ENCODE measurements around the gene ATF7.
A peak's percentile ranks its signal among the peaks of the same experiment; 100 is the strongest.

The ATF7 gene

GRCh38 chr12:53495903-53496751 is 130.1 kb downstream of the ATF7 start:
- CTCF ChIA-PET = interaction anchor here (1.0 kb wide), 1 partner anchor 171 kb away, joined by 3 read pairs; no protein-coding TSS in a partner anchor
- Histone ChIP-seq H3K4me3 (ENCODE audit: low read depth, low read length) (no peak overlapping the region), H3K4me1 (ENCODE audit: control insufficient read depth, insufficient read depth, low read length) (peaks cover 20% of the 10 kb centered on the region), H3K27ac (ENCODE audit: extremely low read depth, low read depth, low read length) (no peak overlapping the region), H3K9me3 (ENCODE audit: control insufficient read depth, insufficient read depth, low read depth, low read length) (no peaks in the 10 kb centered on the region), H3K36me3 (ENCODE audit: control insufficient read depth in 2 of 2, insufficient read depth in 1 of 2, low read length in 2 of 2) (no peaks in the 10 kb centered on the region)
- POLR2A ChIA-PET = no interaction called here
- no peak for TF ChIP-seq ZNF423 (tag by site-specific recombination; IDR thresholded peaks at IDR 0.05)
- TF ChIP-seq ZNF830 (tag by site-specific recombination; IDR thresholded peaks at IDR 0.05; ENCODE audit: low read depth) = no peak
- TF ChIP-seq, protein P1, sequence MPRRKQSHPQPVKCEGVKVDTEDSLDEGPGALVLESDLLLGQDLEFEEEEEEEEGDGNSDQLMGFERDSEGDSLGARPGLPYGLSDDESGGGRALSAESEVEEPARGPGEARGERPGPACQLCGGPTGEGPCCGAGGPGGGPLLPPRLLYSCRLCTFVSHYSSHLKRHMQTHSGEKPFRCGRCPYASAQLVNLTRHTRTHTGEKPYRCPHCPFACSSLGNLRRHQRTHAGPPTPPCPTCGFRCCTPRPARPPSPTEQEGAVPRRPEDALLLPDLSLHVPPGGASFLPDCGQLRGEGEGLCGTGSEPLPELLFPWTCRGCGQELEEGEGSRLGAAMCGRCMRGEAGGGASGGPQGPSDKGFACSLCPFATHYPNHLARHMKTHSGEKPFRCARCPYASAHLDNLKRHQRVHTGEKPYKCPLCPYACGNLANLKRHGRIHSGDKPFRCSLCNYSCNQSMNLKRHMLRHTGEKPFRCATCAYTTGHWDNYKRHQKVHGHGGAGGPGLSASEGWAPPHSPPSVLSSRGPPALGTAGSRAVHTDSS (tag by site-specific recombination; IDR thresholded peaks at IDR 0.05) = no peak
- TF ChIP-seq ZNF48 (tag by site-specific recombination; IDR thresholded peaks at IDR 0.05) = no peak
- TF ChIP-seq SP2 (tag by site-specific recombination; IDR thresholded peaks at IDR 0.05) = peak; percentile 84
- TF ChIP-seq ZNF558 (tag by site-specific recombination; IDR thresholded peaks at IDR 0.05) = no peak
- peak; percentile 41; the same call in 1 of the 2 replicates for TF ChIP-seq ZNF335 (tag by site-specific recombination; conservative IDR thresholded peaks at IDR 0.05)
- TF ChIP-seq ZNF433 (tag by site-specific recombination; IDR thresholded peaks at IDR 0.05; ENCODE audit: low read depth) = no peak
- peak; percentile 73 for TF ChIP-seq SP3 (tag by site-specific recombination; IDR thresholded peaks at IDR 0.05)
- no peak for TF ChIP-seq ZIC2 (tag by site-specific recombination; IDR thresholded peaks at IDR 0.05)
- no peak for TF ChIP-seq ZBTB44 (tag by site-specific recombination; IDR thresholded peaks at IDR 0.05)
- no peak for TF ChIP-seq ZNF521 (tag by site-specific recombination; IDR thresholded peaks at IDR 0.05)
- no peak for TF ChIP-seq ZNF37A (tag by site-specific recombination; IDR thresholded peaks at IDR 0.05)
- TF ChIP-seq GLI2 (tag by site-specific recombination; IDR thresholded peaks at IDR 0.05; ENCODE audit: borderline replicate concordance, low read depth) = no peak
- TF ChIP-seq GLIS1 (tag by site-specific recombination; IDR thresholded peaks at IDR 0.05) = peak; percentile 65
- TF ChIP-seq WT1 (tag by site-specific recombination; IDR thresholded peaks at IDR 0.05) = peak; percentile 53
- TF ChIP-seq ZNF10 (tag by site-specific recombination; IDR thresholded peaks at IDR 0.05) = no peak
- TF ChIP-seq, protein P2, sequence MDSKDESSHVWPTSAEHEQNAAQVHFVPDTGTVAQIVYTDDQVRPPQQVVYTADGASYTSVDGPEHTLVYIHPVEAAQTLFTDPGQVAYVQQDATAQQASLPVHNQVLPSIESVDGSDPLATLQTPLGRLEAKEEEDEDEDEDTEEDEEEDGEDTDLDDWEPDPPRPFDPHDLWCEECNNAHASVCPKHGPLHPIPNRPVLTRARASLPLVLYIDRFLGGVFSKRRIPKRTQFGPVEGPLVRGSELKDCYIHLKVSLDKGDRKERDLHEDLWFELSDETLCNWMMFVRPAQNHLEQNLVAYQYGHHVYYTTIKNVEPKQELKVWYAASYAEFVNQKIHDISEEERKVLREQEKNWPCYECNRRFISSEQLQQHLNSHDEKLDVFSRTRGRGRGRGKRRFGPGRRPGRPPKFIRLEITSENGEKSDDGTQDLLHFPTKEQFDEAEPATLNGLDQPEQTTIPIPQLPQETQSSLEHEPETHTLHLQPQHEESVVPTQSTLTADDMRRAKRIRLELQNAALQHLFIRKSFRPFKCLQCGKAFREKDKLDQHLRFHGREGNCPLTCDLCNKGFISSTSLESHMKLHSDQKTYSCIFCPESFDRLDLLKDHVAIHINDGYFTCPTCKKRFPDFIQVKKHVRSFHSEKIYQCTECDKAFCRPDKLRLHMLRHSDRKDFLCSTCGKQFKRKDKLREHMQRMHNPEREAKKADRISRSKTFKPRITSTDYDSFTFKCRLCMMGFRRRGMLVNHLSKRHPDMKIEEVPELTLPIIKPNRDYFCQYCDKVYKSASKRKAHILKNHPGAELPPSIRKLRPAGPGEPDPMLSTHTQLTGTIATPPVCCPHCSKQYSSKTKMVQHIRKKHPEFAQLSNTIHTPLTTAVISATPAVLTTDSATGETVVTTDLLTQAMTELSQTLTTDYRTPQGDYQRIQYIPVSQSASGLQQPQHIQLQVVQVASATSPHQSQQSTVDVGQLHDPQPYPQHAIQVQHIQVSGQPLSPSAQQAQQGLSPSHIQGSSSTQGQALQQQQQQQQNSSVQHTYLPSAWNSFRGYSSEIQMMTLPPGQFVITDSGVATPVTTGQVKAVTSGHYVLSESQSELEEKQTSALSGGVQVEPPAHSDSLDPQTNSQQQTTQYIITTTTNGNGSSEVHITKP (tag by site-specific recombination; IDR thresholded peaks at IDR 0.05) = no peak
- no peak for TF ChIP-seq EGR2 (tag by site-specific recombination; IDR thresholded peaks at IDR 0.05; ENCODE audit: low read depth)
- TF ChIP-seq ZNF514 (tag by site-specific recombination; IDR thresholded peaks at IDR 0.05) = no peak
- TF ChIP-seq ZNF366 (tag by site-specific recombination; conservative IDR thresholded peaks at IDR 0.05) = 0 out of 2 replicates have a peak, but pooled peaks have one; percentile 11
- TF ChIP-seq ZNF510 (tag by site-specific recombination; IDR thresholded peaks at IDR 0.05; ENCODE audit: insufficient replicate concordance) = no peak
- TF ChIP-seq ZBTB20 (tag by site-specific recombination; IDR thresholded peaks at IDR 0.05) = peak; percentile 53
- peak; percentile 64 for TF ChIP-seq ZNF600 (tag by site-specific recombination; IDR thresholded peaks at IDR 0.05)
- peak; percentile 90 for TF ChIP-seq ZBTB17 (tag by site-specific recombination; IDR thresholded peaks at IDR 0.05)
- no peak for TF ChIP-seq ZNF473 (tag by site-specific recombination; IDR thresholded peaks at IDR 0.05)
- no peak for TF ChIP-seq KLF16 (tag by site-specific recombination; IDR thresholded peaks at IDR 0.05)
- TF ChIP-seq ZNF692 (tag by site-specific recombination; IDR thresholded peaks at IDR 0.05) = no peak
- TF ChIP-seq ZNF133 (tag by site-specific recombination; IDR thresholded peaks at IDR 0.05) = no peak

Measured in HEK293 (cell line).